Karpas-422 (cell line): ENCODE results near the gene PDE1C. TPM values are rescaled to one million over a fixed set of nuclear protein-coding genes. Genes with fewer than 3 reads are reported as not detected.
A peak's percentile ranks its signal among the peaks of the same experiment; 100 is the strongest.

Experiments
- DNase-seq: peaks from one replicate; pipeline ENCODE4 v3.0.0-alpha.2; 2015
- H2AFZ ChIP-seq: fragments of 200-600 bp; sonication (generic); 2 replicates; pipeline ENCODE4 v1.6.1; 2014; ENCODE audit warnings: antibody characterized with exemption, low read length, mixed read lengths
- H3K27ac ChIP-seq: fragments of 200-600 bp; sonication (generic); 2 replicates; pipeline ENCODE4 v1.5.1; 2014; ENCODE audit warnings: mild to moderate bottlenecking, low read length, moderate library complexity
- H3K27me3 ChIP-seq: fragments of 200-600 bp; sonication (generic); 2 replicates; pipeline ENCODE4 v1.6.1; 2014; ENCODE audit warnings: low read length, mixed read lengths
- H3K36me3 ChIP-seq: fragments of 200-600 bp; sonication (generic); 2 replicates; pipeline ENCODE4 v1.6.1; 2014; ENCODE audit warnings: low read length, mixed read lengths; ENCODE audit not compliant: insufficient read depth
- H3K4me1 ChIP-seq: fragments of 200-600 bp; sonication (generic); 2 replicates; pipeline ENCODE4 v1.6.1; 2014; ENCODE audit warnings: mild to moderate bottlenecking, low read length, mixed read lengths
- H3K4me2 ChIP-seq: fragments of 200-600 bp; sonication (generic); 2 replicates; pipeline ENCODE4 v1.6.1; 2014; ENCODE audit warnings: low read length, low read depth, mild to moderate bottlenecking; ENCODE audit not compliant: poor library complexity, severe bottlenecking
- H3K4me3 ChIP-seq: fragments of 200-600 bp; sonication (generic); 2 replicates; pipeline ENCODE4 v1.5.1; 2014; ENCODE audit warnings: mild to moderate bottlenecking, antibody characterized with exemption, low read length, mixed read lengths
- H3K79me2 ChIP-seq: fragments of 200-600 bp; sonication (generic); 2 replicates; pipeline ENCODE4 v1.6.1; 2014; ENCODE audit warnings: mild to moderate bottlenecking, low read length, mixed read lengths
- H3K9ac ChIP-seq: fragments of 200-600 bp; sonication (generic); 2 replicates; pipeline ENCODE4 v1.6.0; 2014; ENCODE audit warnings: low read length
- H3K9me2 ChIP-seq: fragments of 200-600 bp; sonication (generic), shearing (Covaris generic); replicated peaks from 2 replicates; pipeline ENCODE4 v1.6.0; 2014; ENCODE audit warnings: mild to moderate bottlenecking, low read length, moderate library complexity; ENCODE audit not compliant: insufficient read depth
- H3K9me3 ChIP-seq: fragments of 300-700, 200-600 bp; sonication (generic); 2 replicates; pipeline ENCODE4 v1.6.1; 2014; ENCODE audit warnings: low read length, mixed read lengths
- H4K20me1 ChIP-seq: fragments of 200-600 bp; sonication (generic); 2 replicates; pipeline ENCODE4 v1.6.1; 2014; ENCODE audit warnings: mild to moderate bottlenecking, antibody characterized with exemption, low read length, low read depth; ENCODE audit not compliant: insufficient read depth
- total RNA-seq: library from RNA; depleted of rRNA; stranded (reverse); fragments of >200 nt; shearing (Covaris generic); gene quantifications from 2 replicates; pipeline ENCODE4 v1.2.3, GENCODE V29; 2014; ENCODE audit warnings: low replicate concordance

PDE1C gene
- total RNA-seq, 1 experiment from 2014 or later = not detected

DNA sequence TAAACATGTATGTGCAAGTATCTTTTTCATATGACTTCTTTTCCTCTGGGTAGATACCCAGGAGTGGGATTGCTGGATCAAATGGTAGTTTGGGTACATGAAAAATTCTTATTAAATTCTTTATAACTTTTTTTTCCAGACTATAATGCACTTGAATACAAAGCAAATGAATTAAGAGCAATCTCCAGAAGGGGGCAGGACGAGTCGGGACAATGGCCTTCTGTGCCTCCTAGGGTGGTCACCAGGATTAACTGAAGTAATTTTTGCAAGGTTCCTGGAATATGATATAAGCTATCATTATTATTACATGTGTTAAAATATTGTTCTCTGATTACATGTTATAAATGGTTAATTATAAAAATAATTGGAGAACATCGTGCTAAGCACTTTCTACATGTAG lies 256.0 kb downstream of the PDE1C start:
- Histone ChIP-seq H3K4me2 (no peak overlapping the region), H3K36me3 (no peaks in the 10 kb centered on the region), H4K20me1 (no peaks in the 10 kb centered on the region), H3K27ac (no peak overlapping the region), H3K9me3 (no peaks in the 10 kb centered on the region), H3K4me3 (no peak overlapping the region), H2AFZ (no peak overlapping the region), H3K4me1 (peaks cover 4% of the 10 kb centered on the region; the same call in 1 of the 2 replicates), H3K27me3 (no peaks in the 10 kb centered on the region), H3K9me2 (no peaks in the 10 kb centered on the region), H3K9ac (no peak overlapping the region), H3K79me2 (no peaks in the 10 kb centered on the region)
- peak; percentile 49 for DNase-seq

DNA sequence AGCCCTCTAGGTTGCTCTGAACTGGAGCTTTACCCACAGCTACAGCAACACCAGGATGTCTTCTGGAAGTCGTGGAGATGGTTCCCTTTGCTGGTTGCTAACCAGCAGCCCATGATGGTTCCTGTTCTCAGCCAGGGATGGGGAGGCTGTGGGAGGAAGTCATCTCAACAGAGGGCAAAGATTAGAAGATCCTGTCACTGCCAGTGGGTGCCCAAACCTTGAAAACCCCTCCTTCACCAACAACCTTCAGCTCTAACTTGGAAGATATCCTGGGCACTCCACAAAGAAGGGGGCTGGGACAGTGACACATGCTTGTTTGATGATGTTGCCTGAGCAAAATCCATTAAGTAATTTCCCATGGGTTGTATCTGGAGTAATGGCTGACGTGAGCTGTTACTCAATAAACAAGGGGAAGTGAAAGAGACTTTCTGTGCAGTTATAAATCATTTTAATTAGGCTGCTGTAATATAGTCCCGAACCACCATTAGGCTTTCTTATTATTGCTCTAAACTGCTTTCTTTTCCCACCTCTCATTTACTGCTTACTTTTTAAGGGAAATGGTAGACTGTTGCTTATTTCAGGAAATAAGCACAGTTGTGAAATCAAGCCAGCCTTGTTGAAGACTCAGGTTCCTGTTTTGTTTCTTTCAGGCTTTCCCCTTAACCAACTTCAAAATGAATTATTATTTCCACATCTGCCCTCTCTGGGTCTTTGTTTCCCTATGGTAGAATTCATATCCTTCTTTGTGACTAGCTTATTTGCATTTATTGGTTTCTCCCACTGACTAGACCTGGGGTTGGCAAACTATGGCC lies 258.4 kb downstream of the PDE1C start:
- no peak overlapping the region for H2AFZ ChIP-seq
- H4K20me1 ChIP-seq = no peaks in the 10 kb centered on the region
- H3K27me3 ChIP-seq = no peaks in the 10 kb centered on the region; the same call in 1 of the 2 replicates
- no peak overlapping the region for H3K27ac ChIP-seq
- no peaks in the 10 kb centered on the region for H3K36me3 ChIP-seq
- H3K79me2 ChIP-seq = no peaks in the 10 kb centered on the region
- peaks cover 4% of the 10 kb centered on the region; the same call in 1 of the 2 replicates for H3K4me1 ChIP-seq
- H3K9me2 ChIP-seq = no peaks in the 10 kb centered on the region
- no peaks in the 10 kb centered on the region for H3K9me3 ChIP-seq
- H3K9ac ChIP-seq = no peak overlapping the region
- H3K4me2 ChIP-seq = no peak overlapping the region
- H3K4me3 ChIP-seq = no peak overlapping the region
- no peak for DNase-seq

DNA sequence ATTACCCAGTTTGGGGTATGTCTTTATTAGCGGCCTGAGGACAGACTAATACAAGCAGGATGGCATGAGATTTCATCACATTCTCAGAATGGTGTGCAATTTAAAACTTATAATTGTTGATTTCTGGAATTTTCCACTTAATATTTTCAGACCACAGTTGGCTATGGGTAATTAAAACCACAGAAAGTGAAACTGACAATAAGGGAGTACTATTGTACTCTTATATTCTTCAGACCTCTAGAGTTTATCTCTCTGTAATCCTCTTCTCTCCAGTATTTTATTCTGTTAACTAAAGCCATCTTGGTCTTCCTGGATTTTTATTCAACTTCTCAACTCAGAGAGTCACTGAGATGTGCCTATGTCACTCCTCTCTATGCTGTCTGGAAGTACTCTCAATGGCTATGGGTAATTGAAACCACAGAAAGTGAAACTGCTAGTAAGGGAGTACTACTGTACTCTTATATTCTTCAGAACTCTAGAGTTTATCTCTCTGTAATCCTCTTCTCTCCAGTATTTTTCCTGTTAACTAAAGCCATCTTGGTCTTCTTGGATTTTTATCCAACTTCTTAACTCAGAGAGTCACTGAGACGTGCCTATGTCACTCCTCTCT lies 264.9 kb downstream of the PDE1C start:
- no peak for DNase-seq
- 0 out of 2 replicates have a peak, but pooled peaks cover 2% of the 10 kb centered on the region for H3K4me1 ChIP-seq
- no peaks in the 10 kb centered on the region for H3K9me3 ChIP-seq
- no peaks in the 10 kb centered on the region for H3K79me2 ChIP-seq
- peak overlapping the region; percentile 21 for H3K4me2 ChIP-seq
- no peak overlapping the region for H3K27ac ChIP-seq
- no peaks in the 10 kb centered on the region for H3K36me3 ChIP-seq
- H3K27me3 ChIP-seq = no peaks in the 10 kb centered on the region; the same call in 1 of the 2 replicates
- no peak overlapping the region for H3K4me3 ChIP-seq
- H3K9ac ChIP-seq = no peak overlapping the region
- H3K9me2 ChIP-seq = no peaks in the 10 kb centered on the region
- 0 out of 2 replicates have a peak overlapping the region, but pooled peaks have one; percentile 18 for H2AFZ ChIP-seq
- H4K20me1 ChIP-seq = no peaks in the 10 kb centered on the region

DNA sequence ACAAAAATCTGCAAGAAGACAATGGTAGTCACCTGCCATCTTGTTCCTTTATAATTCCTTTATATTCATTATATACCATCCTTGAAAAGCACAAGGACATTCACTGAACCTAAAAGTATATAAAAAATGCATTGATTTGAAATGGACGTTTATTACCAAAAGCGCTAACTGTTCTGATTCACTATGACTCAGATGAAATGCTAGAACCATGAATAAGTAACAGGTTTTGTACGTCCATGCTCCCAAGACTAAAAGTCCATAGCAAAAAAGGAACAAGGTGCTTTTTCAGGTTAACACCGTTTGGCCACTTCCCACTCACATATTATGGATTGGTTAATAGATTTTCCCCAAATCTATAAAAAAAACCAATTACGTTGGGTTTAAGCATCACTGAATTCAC lies 273.8 kb downstream of the PDE1C start:
- no peak overlapping the region for H3K4me3 ChIP-seq
- H3K4me1 ChIP-seq = no peaks in the 10 kb centered on the region
- no peak overlapping the region for H3K9ac ChIP-seq
- DNase-seq = no peak
- peaks cover 4% of the 10 kb centered on the region; the same call in 1 of the 2 replicates for H3K9me2 ChIP-seq
- no peaks in the 10 kb centered on the region for H3K79me2 ChIP-seq
- no peaks in the 10 kb centered on the region for H4K20me1 ChIP-seq
- no peak overlapping the region for H3K4me2 ChIP-seq
- H3K27me3 ChIP-seq = no peaks in the 10 kb centered on the region
- H3K27ac ChIP-seq = no peak overlapping the region
- H3K36me3 ChIP-seq = no peaks in the 10 kb centered on the region
- no peaks in the 10 kb centered on the region for H3K9me3 ChIP-seq
- H2AFZ ChIP-seq = no peak overlapping the region

DNA sequence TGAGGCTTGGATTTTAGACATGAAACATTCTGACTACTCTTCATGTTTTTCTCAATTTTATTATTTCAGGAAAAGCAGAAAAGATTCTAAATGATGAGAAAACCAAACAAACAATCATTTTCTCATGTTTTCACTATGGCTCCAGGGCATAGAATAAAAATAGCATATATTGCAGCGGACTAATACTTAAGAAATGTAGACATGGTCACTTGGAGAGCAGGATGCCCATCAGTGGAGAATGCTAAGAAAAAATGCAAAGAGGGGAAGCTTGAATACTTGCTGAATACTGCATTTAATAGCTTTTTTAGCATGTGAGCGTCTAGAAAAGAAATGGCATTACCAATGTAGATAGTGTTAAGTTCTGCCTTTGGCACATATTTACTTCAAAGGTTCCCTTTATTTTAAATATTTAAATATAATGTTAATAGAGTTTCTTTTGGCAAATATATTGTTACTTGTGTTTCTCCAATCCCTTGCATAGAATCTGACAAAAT lies 275.3 kb downstream of the PDE1C start:
- no peak overlapping the region for H3K4me2 ChIP-seq
- no peak overlapping the region for H3K27ac ChIP-seq
- DNase-seq = no peak
- no peaks in the 10 kb centered on the region for H3K4me1 ChIP-seq
- H3K27me3 ChIP-seq = no peaks in the 10 kb centered on the region
- H2AFZ ChIP-seq = no peak overlapping the region
- no peaks in the 10 kb centered on the region; the same call in 1 of the 2 replicates for H3K9me2 ChIP-seq
- H3K4me3 ChIP-seq = no peak overlapping the region
- no peaks in the 10 kb centered on the region for H3K79me2 ChIP-seq
- H3K9me3 ChIP-seq = no peaks in the 10 kb centered on the region
- no peaks in the 10 kb centered on the region for H4K20me1 ChIP-seq
- H3K9ac ChIP-seq = no peak overlapping the region
- H3K36me3 ChIP-seq = no peaks in the 10 kb centered on the region

DNA sequence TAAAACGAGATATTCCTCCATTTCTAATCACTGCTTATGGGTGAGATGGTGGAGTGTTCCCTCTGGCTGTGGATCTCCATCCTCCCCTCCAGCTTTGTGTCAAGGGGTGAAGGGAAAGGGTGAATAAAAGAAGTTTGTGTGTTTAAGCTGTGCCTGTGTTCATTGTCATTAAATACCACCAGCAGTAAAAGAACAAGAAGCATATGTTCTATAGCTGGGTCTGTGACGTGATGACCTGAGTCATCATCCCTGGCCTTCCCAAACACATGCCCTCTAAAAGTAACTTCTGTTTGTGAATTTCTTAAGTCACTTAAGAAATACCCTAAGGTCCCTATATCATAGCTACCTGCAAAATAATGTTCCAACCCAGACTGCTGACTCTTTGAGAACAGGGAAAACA lies 278.3 kb downstream of the PDE1C start:
- Histone ChIP-seq H3K9ac (no peak overlapping the region), H3K27me3 (no peaks in the 10 kb centered on the region), H3K79me2 (no peaks in the 10 kb centered on the region), H3K36me3 (no peaks in the 10 kb centered on the region), H3K27ac (no peak overlapping the region), H3K4me1 (no peaks in the 10 kb centered on the region), H3K9me2 (no peaks in the 10 kb centered on the region), H2AFZ (no peak overlapping the region), H3K4me3 (no peak overlapping the region), H3K9me3 (no peaks in the 10 kb centered on the region), H3K4me2 (no peak overlapping the region), H4K20me1 (no peaks in the 10 kb centered on the region)
- DNase-seq = no peak

DNA sequence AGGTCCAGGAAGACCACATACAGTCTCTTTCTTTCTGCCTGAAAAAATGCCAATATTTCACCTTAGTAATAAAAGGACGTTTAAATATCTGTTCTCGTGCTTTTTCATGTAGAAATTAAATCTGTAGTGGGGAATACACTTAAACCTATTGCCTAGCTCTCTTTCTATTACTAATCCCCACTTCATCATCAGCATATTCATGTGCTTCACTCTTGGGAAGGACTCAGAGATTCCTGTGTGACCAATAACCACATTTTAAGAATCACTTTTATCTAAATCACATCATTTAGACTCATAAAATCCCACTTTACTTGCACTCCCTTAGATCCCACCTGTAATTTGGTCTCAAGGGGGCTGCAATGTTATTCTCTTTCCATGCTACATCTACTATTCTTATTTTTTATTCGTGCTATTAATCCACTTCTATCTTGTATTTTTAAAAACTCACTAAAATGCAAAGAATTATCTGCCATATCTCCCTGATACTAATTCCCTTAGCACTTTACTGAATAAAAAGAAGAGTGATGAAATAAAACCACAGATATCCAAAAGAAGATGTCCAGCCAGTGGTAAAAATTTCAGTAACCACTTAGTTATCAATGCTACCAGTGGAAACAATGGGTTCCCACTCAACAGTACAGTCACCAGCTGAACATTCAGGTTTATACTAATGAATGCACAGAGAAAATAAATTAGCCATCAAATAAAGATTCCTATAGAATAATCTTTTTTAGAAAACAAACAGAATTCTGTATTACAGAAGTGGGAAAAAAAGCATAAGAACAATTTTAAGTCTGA lies 281.1 kb downstream of the PDE1C start:
- no peak overlapping the region for H3K9ac ChIP-seq
- H3K9me2 ChIP-seq = no peaks in the 10 kb centered on the region
- no peak overlapping the region for H3K4me2 ChIP-seq
- no peaks in the 10 kb centered on the region for H3K27me3 ChIP-seq
- no peaks in the 10 kb centered on the region for H3K9me3 ChIP-seq
- H3K4me3 ChIP-seq = no peak overlapping the region
- no peak for DNase-seq
- H2AFZ ChIP-seq = no peak overlapping the region
- H3K79me2 ChIP-seq = no peaks in the 10 kb centered on the region
- no peaks in the 10 kb centered on the region for H3K4me1 ChIP-seq
- H3K36me3 ChIP-seq = no peaks in the 10 kb centered on the region
- no peak overlapping the region for H3K27ac ChIP-seq
- H4K20me1 ChIP-seq = no peaks in the 10 kb centered on the region

DNA sequence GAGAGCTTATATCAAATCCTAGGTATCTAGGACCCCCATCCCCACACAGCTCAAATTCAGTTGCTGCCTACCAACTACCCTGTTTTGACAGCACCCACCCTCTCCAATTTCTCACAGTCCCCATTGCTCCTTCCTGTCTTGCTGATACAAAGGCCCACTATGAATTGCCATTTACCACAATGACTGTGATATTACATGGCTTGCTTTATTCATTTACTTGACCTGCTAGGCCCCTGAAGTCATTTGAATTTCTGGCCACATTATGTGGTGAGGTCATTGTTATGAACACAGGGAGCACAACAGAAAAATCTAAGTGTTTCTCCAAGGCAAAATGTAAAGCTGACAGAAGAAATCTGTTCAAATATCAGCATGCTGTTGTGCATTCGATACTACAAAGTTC lies 281.8 kb downstream of the PDE1C start:
- H3K9me2 ChIP-seq = no peaks in the 10 kb centered on the region
- no peaks in the 10 kb centered on the region for H3K79me2 ChIP-seq
- H4K20me1 ChIP-seq = no peaks in the 10 kb centered on the region
- H3K9ac ChIP-seq = no peak overlapping the region
- no peaks in the 10 kb centered on the region for H3K9me3 ChIP-seq
- DNase-seq = no peak
- no peaks in the 10 kb centered on the region for H3K27me3 ChIP-seq
- no peak overlapping the region for H2AFZ ChIP-seq
- no peak overlapping the region for H3K4me3 ChIP-seq
- H3K27ac ChIP-seq = no peak overlapping the region
- no peaks in the 10 kb centered on the region for H3K4me1 ChIP-seq
- H3K4me2 ChIP-seq = no peak overlapping the region
- H3K36me3 ChIP-seq = no peaks in the 10 kb centered on the region
